Parathyroid adenoma (tissue), 2 donors: ENCODE data around the gene HOXD4.
A peak's percentile ranks its signal among the peaks of the same experiment; 100 is the strongest.

Experiments
- H2AFZ ChIP-seq: fragments of 300-600 bp; sonication (generic); one replicate; pipeline ENCODE4 v1.7.0; 2017; ENCODE audit warnings: antibody characterized with exemption, mild to moderate bottlenecking
- H3K27ac ChIP-seq: fragments of 300-600 bp; sonication (generic); one replicate; pipeline ENCODE4 v1.7.0; 2017
- H3K27me3 ChIP-seq: fragments of 300-600 bp; sonication (generic); one replicate; pipeline ENCODE4 v1.7.0; 2017; ENCODE audit warnings: low read length; ENCODE audit not compliant: control insufficient read depth, insufficient read depth
- H3K36me3 ChIP-seq: fragments of 300-600 bp; sonication (generic); one replicate; pipeline ENCODE4 v1.7.0; 2017; ENCODE audit warnings: low read length; ENCODE audit not compliant: control insufficient read depth, insufficient read depth
- H3K4me1 ChIP-seq: fragments of 300-600 bp; sonication (generic); one replicate; pipeline ENCODE4 v1.7.0; 2017; ENCODE audit warnings: control low read depth
- H3K4me2 ChIP-seq: fragments of 300-600 bp; sonication (generic); one replicate; pipeline ENCODE4 v1.7.0; 2017; ENCODE audit warnings: low read length
- H3K4me3 ChIP-seq: fragments of 300-600 bp; sonication (generic); one replicate; pipeline ENCODE4 v1.7.0; 2017; ENCODE audit warnings: low read depth, low read length
- H3K79me2 ChIP-seq: fragments of 300-600 bp; sonication (generic); one replicate; pipeline ENCODE4 v1.7.0; 2017; ENCODE audit warnings: control low read depth
- H3K9ac ChIP-seq: fragments of 300-600 bp; sonication (generic); one replicate; pipeline ENCODE4 v1.7.0; 2017; ENCODE audit warnings: mild to moderate bottlenecking
- H3K9me3 ChIP-seq: fragments of 300-600 bp; sonication (generic); one replicate; pipeline ENCODE4 v1.7.0; 2017; ENCODE audit warnings: low read length; ENCODE audit not compliant: control insufficient read depth
- CTCF ChIP-seq: fragments of 300-600 bp; sonication (generic); IDR thresholded peaks from one replicate; pipeline ENCODE4 v1.7.0; 2017; ENCODE audit warnings: antibody characterized with exemption, mild to moderate bottlenecking
- donor health status: primary hyperparathyroidism.

HOXD4 gene

DNA sequence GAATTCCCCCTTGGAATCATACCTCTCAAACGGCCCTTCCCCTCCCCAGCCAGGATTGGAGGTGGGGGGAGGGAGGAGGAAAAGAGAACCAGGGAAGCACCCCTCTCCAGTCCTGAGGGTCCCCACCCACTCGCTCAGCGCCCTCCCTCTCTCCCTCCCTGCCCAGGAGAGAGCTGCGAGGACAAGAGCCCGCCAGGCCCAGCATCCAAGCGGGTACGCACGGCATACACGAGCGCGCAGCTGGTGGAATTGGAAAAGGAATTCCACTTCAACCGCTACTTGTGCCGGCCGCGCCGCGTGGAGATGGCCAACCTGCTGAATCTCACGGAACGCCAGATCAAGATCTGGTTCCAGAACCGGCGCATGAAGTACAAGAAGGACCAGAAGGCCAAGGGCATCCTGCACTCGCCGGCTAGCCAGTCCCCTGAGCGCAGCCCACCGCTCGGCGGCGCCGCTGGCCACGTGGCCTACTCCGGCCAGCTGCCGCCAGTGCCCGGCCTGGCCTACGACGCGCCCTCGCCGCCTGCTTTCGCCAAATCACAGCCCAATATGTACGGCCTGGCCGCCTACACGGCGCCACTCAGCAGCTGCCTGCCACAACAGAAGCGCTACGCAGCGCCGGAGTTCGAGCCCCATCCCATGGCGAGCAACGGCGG is 20.1 kb downstream of the HOXD4 start:
- Histone ChIP-seq H3K27ac (no peak overlapping the region), H3K9me3 (no peaks in the 10 kb centered on the region), H3K9ac (no peak overlapping the region), H3K79me2 (no peaks in the 10 kb centered on the region), H3K4me2 (peak overlapping the region; percentile 21), H3K4me3 (no peak overlapping the region), H3K27me3 (peaks cover 14% of the 10 kb centered on the region), H3K36me3 (no peaks in the 10 kb centered on the region), H3K4me1 (no peaks in the 10 kb centered on the region), H2AFZ (no peak overlapping the region)
- no peak for TF ChIP-seq CTCF

GRCh38 chr2:176172007-176172894 is 20.9 kb downstream of the HOXD4 start:
- Histone ChIP-seq H3K79me2 (no peaks in the 10 kb centered on the region), H3K36me3 (no peaks in the 10 kb centered on the region), H2AFZ (no peak overlapping the region), H3K27me3 (peaks cover 16% of the 10 kb centered on the region), H3K9me3 (no peaks in the 10 kb centered on the region), H3K27ac (no peak overlapping the region), H3K4me3 (no peak overlapping the region), H3K4me1 (no peaks in the 10 kb centered on the region), H3K4me2 (peak overlapping the region; percentile 21), H3K9ac (no peak overlapping the region)
- no peak for TF ChIP-seq CTCF

GRCh38 chr2:176172895-176173566 is 21.7 kb downstream of the HOXD4 start:
- no peaks in the 10 kb centered on the region for H3K79me2 ChIP-seq
- no peak overlapping the region for H2AFZ ChIP-seq
- H3K36me3 ChIP-seq = no peaks in the 10 kb centered on the region
- H3K27me3 ChIP-seq = peaks cover 22% of the 10 kb centered on the region
- no peak overlapping the region for H3K4me3 ChIP-seq
- H3K9me3 ChIP-seq = no peaks in the 10 kb centered on the region
- no peaks in the 10 kb centered on the region for H3K4me1 ChIP-seq
- TF ChIP-seq CTCF = no peak
- no peak overlapping the region for H3K9ac ChIP-seq
- no peak overlapping the region for H3K27ac ChIP-seq
- H3K4me2 ChIP-seq = no peak overlapping the region

DNA sequence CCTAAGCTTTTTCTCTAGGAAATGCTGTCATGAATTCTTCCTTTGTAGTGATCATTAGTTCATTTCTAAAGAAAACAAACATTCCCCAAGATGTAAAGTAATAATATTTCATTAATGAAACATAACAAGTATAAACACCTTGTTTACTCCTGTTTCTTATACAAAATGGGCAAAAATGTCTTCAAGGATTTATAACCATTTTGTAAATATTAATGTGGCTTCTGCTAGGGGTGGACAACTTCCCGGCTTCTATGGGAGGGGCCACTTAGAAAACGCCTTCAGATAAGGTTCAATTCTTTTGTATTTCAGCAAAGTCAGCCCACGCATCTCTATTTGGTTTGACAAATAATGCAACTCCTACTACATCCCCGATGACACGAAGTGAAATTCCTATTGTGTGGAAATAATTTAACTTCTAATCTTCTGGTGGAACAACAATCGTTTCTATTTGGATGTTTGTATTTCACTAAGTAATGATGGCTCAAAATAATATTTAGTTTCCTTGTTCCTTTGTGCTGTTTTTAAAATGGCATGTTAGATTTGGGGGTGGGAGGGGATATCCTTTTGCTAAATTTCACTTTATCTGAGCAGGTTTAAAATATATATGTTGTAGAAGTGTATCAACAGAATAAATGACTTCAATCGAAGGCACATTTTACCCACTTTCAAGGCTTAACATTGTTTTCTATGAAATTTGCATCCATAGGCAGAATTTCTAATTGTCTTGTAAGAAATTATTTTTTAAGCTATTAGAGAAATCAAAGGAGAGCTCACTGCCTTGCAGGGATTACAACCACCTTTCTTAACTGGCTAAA is 22.4 kb downstream of the HOXD4 start:
- Histone ChIP-seq H3K9me3 (no peaks in the 10 kb centered on the region), H3K27me3 (peaks cover 23% of the 10 kb centered on the region), H2AFZ (no peak overlapping the region), H3K4me3 (no peak overlapping the region), H3K4me2 (no peak overlapping the region), H3K27ac (no peak overlapping the region), H3K9ac (no peak overlapping the region), H3K79me2 (no peaks in the 10 kb centered on the region), H3K4me1 (no peaks in the 10 kb centered on the region), H3K36me3 (no peaks in the 10 kb centered on the region)
- TF ChIP-seq CTCF = no peak
